ENCODE data around the gene CEACAM16.

The CEACAM16 gene

GRCh38 chr19:44734357-44734756 is 35.4 kb downstream of the CEACAM16 start:
- Histone ChIP-seq H3K9ac (ENCODE audit: low read depth, low read length) (no peak overlapping the region), H3K36me3 (ENCODE audit: control insufficient read depth, insufficient read depth, low read length) (no peaks in the 10 kb centered on the region), H3K4me1 (ENCODE audit: control insufficient read depth, insufficient read depth, low read length) (no peaks in the 10 kb centered on the region), H3K27me3 (ENCODE audit: control insufficient read depth, insufficient read depth, low read length) (peaks cover 5% of the 10 kb centered on the region), H3K9me3 (ENCODE audit: control insufficient read depth, insufficient read depth, low read length) (no peaks in the 10 kb centered on the region), H3K4me3 (ENCODE audit: low read depth, low read length) (no peak overlapping the region)

GRCh38 chr19:44735011-44735410 is 36.1 kb downstream of the CEACAM16 start:
- H3K4me1 ChIP-seq (ENCODE audit: control insufficient read depth, insufficient read depth, low read length), result no peaks in the 10 kb centered on the region
- peaks cover 5% of the 10 kb centered on the region for H3K27me3 ChIP-seq (ENCODE audit: control insufficient read depth, insufficient read depth, low read length)
- H3K9me3 ChIP-seq (ENCODE audit: control insufficient read depth, insufficient read depth, low read length), result no peaks in the 10 kb centered on the region
- no peak overlapping the region for H3K9ac ChIP-seq (ENCODE audit: low read depth, low read length)
- H3K36me3 ChIP-seq (ENCODE audit: control insufficient read depth, insufficient read depth, low read length), result no peaks in the 10 kb centered on the region
- no peak overlapping the region for H3K4me3 ChIP-seq (ENCODE audit: low read depth, low read length)

GRCh38 chr19:44737238-44738071 is 38.5 kb downstream of the CEACAM16 start:
- no peaks in the 10 kb centered on the region for H3K36me3 ChIP-seq (ENCODE audit: control insufficient read depth, insufficient read depth, low read length)
- H3K9me3 ChIP-seq (ENCODE audit: control insufficient read depth, insufficient read depth, low read length), result no peaks in the 10 kb centered on the region
- H3K4me3 ChIP-seq (ENCODE audit: low read depth, low read length), result no peak overlapping the region
- peaks cover 3% of the 10 kb centered on the region for H3K27me3 ChIP-seq (ENCODE audit: control insufficient read depth, insufficient read depth, low read length)
- H3K4me1 ChIP-seq (ENCODE audit: control insufficient read depth, insufficient read depth, low read length), result peaks cover 4% of the 10 kb centered on the region
- H3K9ac ChIP-seq (ENCODE audit: low read depth, low read length), result no peak overlapping the region

- Histone ChIP-seq H3K27me3 (ENCODE audit: control insufficient read depth, insufficient read depth, low read length) (peaks cover 3% of the 10 kb centered on the region), H3K4me1 (ENCODE audit: control insufficient read depth, insufficient read depth, low read length) (peaks cover 4% of the 10 kb centered on the region), H3K4me3 (ENCODE audit: low read depth, low read length) (no peak overlapping the region), H3K9me3 (ENCODE audit: control insufficient read depth, insufficient read depth, low read length) (no peaks in the 10 kb centered on the region), H3K9ac (ENCODE audit: low read depth, low read length) (no peak overlapping the region), H3K36me3 (ENCODE audit: control insufficient read depth, insufficient read depth, low read length) (no peaks in the 10 kb centered on the region)
Measured at GRCh38 chr19:44738136-44738535, 39.2 kb downstream of the CEACAM16 start.

GRCh38 chr19:44738603-44739558 is 39.9 kb downstream of the CEACAM16 start:
- Histone ChIP-seq H3K9ac (ENCODE audit: low read depth, low read length) (no peak overlapping the region), H3K4me1 (ENCODE audit: control insufficient read depth, insufficient read depth, low read length) (peaks cover 4% of the 10 kb centered on the region), H3K4me3 (ENCODE audit: low read depth, low read length) (no peak overlapping the region), H3K36me3 (ENCODE audit: control insufficient read depth, insufficient read depth, low read length) (no peaks in the 10 kb centered on the region), H3K9me3 (ENCODE audit: control insufficient read depth, insufficient read depth, low read length) (no peaks in the 10 kb centered on the region), H3K27me3 (ENCODE audit: control insufficient read depth, insufficient read depth, low read length) (peaks cover 5% of the 10 kb centered on the region)

GRCh38 chr19:44740351-44740824 is 41.4 kb downstream of the CEACAM16 start:
- no peaks in the 10 kb centered on the region for H3K36me3 ChIP-seq (ENCODE audit: control insufficient read depth, insufficient read depth, low read length)
- H3K4me3 ChIP-seq (ENCODE audit: low read depth, low read length), result no peak overlapping the region
- H3K9ac ChIP-seq (ENCODE audit: low read depth, low read length), result no peak overlapping the region
- H3K9me3 ChIP-seq (ENCODE audit: control insufficient read depth, insufficient read depth, low read length), result no peaks in the 10 kb centered on the region
- H3K4me1 ChIP-seq (ENCODE audit: control insufficient read depth, insufficient read depth, low read length), result peaks cover 6% of the 10 kb centered on the region
- H3K27me3 ChIP-seq (ENCODE audit: control insufficient read depth, insufficient read depth, low read length), result peaks cover 9% of the 10 kb centered on the region

GRCh38 chr19:44741258-44741731 is 42.3 kb downstream of the CEACAM16 start:
- no peak overlapping the region for H3K4me3 ChIP-seq (ENCODE audit: low read depth, low read length)
- H3K4me1 ChIP-seq (ENCODE audit: control insufficient read depth, insufficient read depth, low read length), result peaks cover 8% of the 10 kb centered on the region
- H3K9ac ChIP-seq (ENCODE audit: low read depth, low read length), result no peak overlapping the region
- H3K36me3 ChIP-seq (ENCODE audit: control insufficient read depth, insufficient read depth, low read length), result no peaks in the 10 kb centered on the region
- peaks cover 18% of the 10 kb centered on the region for H3K27me3 ChIP-seq (ENCODE audit: control insufficient read depth, insufficient read depth, low read length)
- H3K9me3 ChIP-seq (ENCODE audit: control insufficient read depth, insufficient read depth, low read length), result no peaks in the 10 kb centered on the region

- Histone ChIP-seq H3K9me3 (ENCODE audit: control insufficient read depth, insufficient read depth, low read length) (no peaks in the 10 kb centered on the region), H3K4me1 (ENCODE audit: control insufficient read depth, insufficient read depth, low read length) (peaks cover 8% of the 10 kb centered on the region), H3K4me3 (ENCODE audit: low read depth, low read length) (no peak overlapping the region), H3K36me3 (ENCODE audit: control insufficient read depth, insufficient read depth, low read length) (no peaks in the 10 kb centered on the region), H3K9ac (ENCODE audit: low read depth, low read length) (no peak overlapping the region), H3K27me3 (ENCODE audit: control insufficient read depth, insufficient read depth, low read length) (peaks cover 24% of the 10 kb centered on the region)
Measured at GRCh38 chr19:44741841-44742329, 42.9 kb downstream of the CEACAM16 start.

- H3K4me3 ChIP-seq (ENCODE audit: low read depth, low read length), result no peak overlapping the region
- peaks cover 8% of the 10 kb centered on the region for H3K4me1 ChIP-seq (ENCODE audit: control insufficient read depth, insufficient read depth, low read length)
- H3K9me3 ChIP-seq (ENCODE audit: control insufficient read depth, insufficient read depth, low read length), result no peaks in the 10 kb centered on the region
- H3K36me3 ChIP-seq (ENCODE audit: control insufficient read depth, insufficient read depth, low read length), result no peaks in the 10 kb centered on the region
- H3K27me3 ChIP-seq (ENCODE audit: control insufficient read depth, insufficient read depth, low read length), result peaks cover 27% of the 10 kb centered on the region
- H3K9ac ChIP-seq (ENCODE audit: low read depth, low read length), result no peak overlapping the region
Measured at GRCh38 chr19:44742330-44743061, 43.5 kb downstream of the CEACAM16 start.

GRCh38 chr19:44744871-44745332 is 46.0 kb downstream of the CEACAM16 start:
- H3K4me3 ChIP-seq (ENCODE audit: low read depth, low read length), result no peak overlapping the region
- no peaks in the 10 kb centered on the region for H3K36me3 ChIP-seq (ENCODE audit: control insufficient read depth, insufficient read depth, low read length)
- no peak overlapping the region for H3K9ac ChIP-seq (ENCODE audit: low read depth, low read length)
- no peaks in the 10 kb centered on the region for H3K9me3 ChIP-seq (ENCODE audit: control insufficient read depth, insufficient read depth, low read length)
- peaks cover 8% of the 10 kb centered on the region for H3K4me1 ChIP-seq (ENCODE audit: control insufficient read depth, insufficient read depth, low read length)
- H3K27me3 ChIP-seq (ENCODE audit: control insufficient read depth, insufficient read depth, low read length), result peaks cover 38% of the 10 kb centered on the region

GRCh38 chr19:44745341-44745831 is 46.4 kb downstream of the CEACAM16 start:
- H3K9ac ChIP-seq (ENCODE audit: low read depth, low read length), result no peak overlapping the region
- H3K9me3 ChIP-seq (ENCODE audit: control insufficient read depth, insufficient read depth, low read length), result no peaks in the 10 kb centered on the region
- H3K36me3 ChIP-seq (ENCODE audit: control insufficient read depth, insufficient read depth, low read length), result no peaks in the 10 kb centered on the region
- H3K4me1 ChIP-seq (ENCODE audit: control insufficient read depth, insufficient read depth, low read length), result peaks cover 8% of the 10 kb centered on the region
- H3K4me3 ChIP-seq (ENCODE audit: low read depth, low read length), result no peak overlapping the region
- peaks cover 41% of the 10 kb centered on the region for H3K27me3 ChIP-seq (ENCODE audit: control insufficient read depth, insufficient read depth, low read length)
